ENCODE results near the gene ADAM15.

GRCh38 chr1:155070721-155071569, 19.8 kb downstream of the ADAM15 start:
- TF ChIP-seq SETDB1 (IDR thresholded peaks at IDR 0.05; ENCODE audit: insufficient read length, low read length), result no peak
- no peak for TF ChIP-seq YY1 (tag by site-specific recombination; IDR thresholded peaks at IDR 0.05)
- TF ChIP-seq ZNF274 (IDR thresholded peaks at IDR 0.05; ENCODE audit: low read length), result no peak
- TF ChIP-seq ZNF274 (tag by site-specific recombination; IDR thresholded peaks at IDR 0.05; ENCODE audit: borderline replicate concordance), result no peak
- TF ChIP-seq CTCF (tag by site-specific recombination; IDR thresholded peaks at IDR 0.05), result peak; percentile 81
- no peak for TF ChIP-seq ZBTB1 (tag by site-specific recombination; IDR thresholded peaks at IDR 0.05)
- no peak for TF ChIP-seq ZNF239 (tag by site-specific recombination; IDR thresholded peaks at IDR 0.05)
- TF ChIP-seq ZNF2 (tag by site-specific recombination; IDR thresholded peaks at IDR 0.05), result no peak
- TF ChIP-seq ZNF174 (tag by site-specific recombination; IDR thresholded peaks at IDR 0.05), result no peak
- no peak for TF ChIP-seq ZNF16 (tag by site-specific recombination; IDR thresholded peaks at IDR 0.05; ENCODE audit: low read depth)
- no peak; the same call in 1 of the 2 replicates for TF ChIP-seq ZSCAN30 (tag by site-specific recombination; IDR thresholded peaks at IDR 0.05)
- no peak for TF ChIP-seq ZNF529 (tag by site-specific recombination; IDR thresholded peaks at IDR 0.05; ENCODE audit: insufficient replicate concordance)
- no peak for TF ChIP-seq PBX3 (CRISPR knock-in tag; IDR thresholded peaks at IDR 0.05)

Data from HEK293 (cell line).